MCF 10A (cell line): ENCODE data around the gene BEX1. TPM values are rescaled to one million over a fixed set of nuclear protein-coding genes. Genes with fewer than 3 reads are reported as not detected.

ENCODE experiments used
- BruUV-seq: library from RNA; stranded (reverse); fragments of 400-500 nt; replicated peaks from 2 replicates; lab custom pipeline; 2021; lab: Mats Ljungman, UMichigan
- CTCF ChIA-PET: fragments of 300-600 bp; sonication (Branson Sonifier 250); formaldehyde crosslinking; extraction: SDS; loops from one replicate; lab custom pipeline; 2021; ENCODE audit warnings: antibody characterized with exemption, inconsistent platforms; lab: Yijun Ruan, JAX
- POLR2A ChIA-PET: fragments of 300-600, 350-650 bp; sonication (Branson Sonifier 250); formaldehyde crosslinking; extraction: SDS; loops from one replicate; lab custom pipeline; 2020; ENCODE audit warnings: antibody characterized with exemption, inconsistent platforms; lab: Yijun Ruan, JAX
- DNase-seq: peaks from one replicate; pipeline ENCODE4 v3.0.0-alpha.2; 2018; ENCODE audit not compliant: unreplicated experiment
- H3K27ac Mint-ChIP-seq: one replicate; pipeline ENCODE4 v1.8.0; 2022; ENCODE audit warnings: mild to moderate bottlenecking, low read depth, mixed read lengths; ENCODE audit not compliant: unreplicated experiment
- H3K27me3 Mint-ChIP-seq: one replicate; pipeline ENCODE4 v1.8.0; 2022; ENCODE audit warnings: mixed read lengths; ENCODE audit not compliant: insufficient read depth, unreplicated experiment
- H3K36me3 Mint-ChIP-seq: one replicate; pipeline ENCODE4 v1.8.0; 2022; ENCODE audit warnings: mild to moderate bottlenecking, moderate library complexity, mixed read lengths; ENCODE audit not compliant: insufficient read depth, unreplicated experiment
- H3K4me1 Mint-ChIP-seq: one replicate; pipeline ENCODE4 v1.8.0; 2022; ENCODE audit warnings: mixed read lengths; ENCODE audit not compliant: insufficient read depth, unreplicated experiment
- H3K4me3 Mint-ChIP-seq: one replicate; pipeline ENCODE4 v1.8.0; 2022; ENCODE audit warnings: mild to moderate bottlenecking, moderate library complexity, mixed read lengths; ENCODE audit not compliant: unreplicated experiment
- H3K9me3 Mint-ChIP-seq: one replicate; pipeline ENCODE4 v1.8.0; 2022; ENCODE audit warnings: mixed read lengths; ENCODE audit not compliant: unreplicated experiment
- intact Hi-C: fragments of 100-400 bp; cut with micrococcal nuclease; formaldehyde crosslinking; loops from 2 replicates; pipeline ENCODE4 v1.14.1; 2022
- total RNA-seq: library from RNA; stranded (reverse); gene quantifications from 2 replicates; pipeline ENCODE4 v1.2.3, GENCODE V29; 2022
- TF ChIP-seq, protein P1 (sequence below): fragments of 200-600 bp; IDR thresholded peaks from one replicate; pipeline ENCODE4 v1.8.0; 2022; ENCODE audit warnings: antibody characterized with exemption, mild to moderate bottlenecking; ENCODE audit not compliant: unreplicated experiment

BEX1 gene
- total RNA-seq, 1 experiment from 2014 or later: not detected

DNA sequence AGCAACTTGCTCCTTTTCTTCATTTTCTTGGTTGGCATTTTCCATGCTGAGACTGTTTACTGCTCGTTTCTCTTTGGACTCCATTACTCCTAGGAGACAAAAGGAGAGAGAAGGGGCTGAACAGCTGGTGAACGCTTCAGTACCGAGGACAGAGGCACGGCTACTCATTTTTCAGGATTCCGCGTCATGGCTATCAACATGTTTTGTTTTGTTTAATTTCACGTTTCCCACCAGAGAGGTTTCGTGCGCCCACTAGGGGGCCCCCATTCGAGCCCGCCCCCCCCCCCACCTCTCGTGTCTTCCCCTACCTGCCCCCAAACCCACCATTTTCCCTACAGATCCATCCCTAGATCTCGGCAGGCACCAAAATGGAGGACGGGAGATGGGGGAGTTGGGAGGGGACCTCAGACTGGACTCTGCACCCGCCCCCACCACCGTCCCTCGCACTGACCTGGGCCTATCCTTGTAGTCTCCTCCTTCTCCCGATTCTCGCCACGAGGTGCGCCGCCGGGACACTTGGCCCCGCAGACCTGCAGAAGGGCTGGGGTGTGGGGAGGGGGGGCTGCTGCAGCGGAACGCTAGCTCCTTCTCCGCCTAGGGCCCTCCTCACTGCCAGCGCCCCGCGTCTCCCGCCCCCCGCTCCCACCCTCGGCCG, 653 bp downstream of the BEX1 start:
- peaks cover 26% of the 10 kb centered on the region for H3K27me3 Mint-ChIP-seq
- BruUV-seq: no TSS peak
- DNase-seq: peak; percentile 31
- peak overlapping the region; percentile 33 for H3K4me3 Mint-ChIP-seq
- no peaks in the 10 kb centered on the region for H3K36me3 Mint-ChIP-seq
- TF ChIP-seq, protein P1, sequence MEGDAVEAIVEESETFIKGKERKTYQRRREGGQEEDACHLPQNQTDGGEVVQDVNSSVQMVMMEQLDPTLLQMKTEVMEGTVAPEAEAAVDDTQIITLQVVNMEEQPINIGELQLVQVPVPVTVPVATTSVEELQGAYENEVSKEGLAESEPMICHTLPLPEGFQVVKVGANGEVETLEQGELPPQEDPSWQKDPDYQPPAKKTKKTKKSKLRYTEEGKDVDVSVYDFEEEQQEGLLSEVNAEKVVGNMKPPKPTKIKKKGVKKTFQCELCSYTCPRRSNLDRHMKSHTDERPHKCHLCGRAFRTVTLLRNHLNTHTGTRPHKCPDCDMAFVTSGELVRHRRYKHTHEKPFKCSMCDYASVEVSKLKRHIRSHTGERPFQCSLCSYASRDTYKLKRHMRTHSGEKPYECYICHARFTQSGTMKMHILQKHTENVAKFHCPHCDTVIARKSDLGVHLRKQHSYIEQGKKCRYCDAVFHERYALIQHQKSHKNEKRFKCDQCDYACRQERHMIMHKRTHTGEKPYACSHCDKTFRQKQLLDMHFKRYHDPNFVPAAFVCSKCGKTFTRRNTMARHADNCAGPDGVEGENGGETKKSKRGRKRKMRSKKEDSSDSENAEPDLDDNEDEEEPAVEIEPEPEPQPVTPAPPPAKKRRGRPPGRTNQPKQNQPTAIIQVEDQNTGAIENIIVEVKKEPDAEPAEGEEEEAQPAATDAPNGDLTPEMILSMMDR: no peak
- H3K27ac Mint-ChIP-seq: no peak overlapping the region
- POLR2A ChIA-PET: no interaction called here
- H3K9me3 Mint-ChIP-seq: peaks cover 8% of the 10 kb centered on the region
- H3K4me1 Mint-ChIP-seq: no peaks in the 10 kb centered on the region
- intact Hi-C loops: no loop called here
- CTCF ChIA-PET: no interaction called here

- Mint-ChIP-seq H3K4me3 (no peak overlapping the region), H3K9me3 (peaks cover 8% of the 10 kb centered on the region), H3K27ac (no peak overlapping the region), H3K4me1 (no peaks in the 10 kb centered on the region), H3K27me3 (peaks cover 44% of the 10 kb centered on the region), H3K36me3 (no peaks in the 10 kb centered on the region)
- intact Hi-C loops: no loop called here
- ChIA-PET POLR2A (no interaction called here), CTCF (no interaction called here)
- no peak for DNase-seq
- BruUV-seq: no TSS peak
- TF ChIP-seq, protein P1: no peak
Measured at GRCh38 chrX:103061486-103061885, 2.5 kb downstream of the BEX1 start.

DNA sequence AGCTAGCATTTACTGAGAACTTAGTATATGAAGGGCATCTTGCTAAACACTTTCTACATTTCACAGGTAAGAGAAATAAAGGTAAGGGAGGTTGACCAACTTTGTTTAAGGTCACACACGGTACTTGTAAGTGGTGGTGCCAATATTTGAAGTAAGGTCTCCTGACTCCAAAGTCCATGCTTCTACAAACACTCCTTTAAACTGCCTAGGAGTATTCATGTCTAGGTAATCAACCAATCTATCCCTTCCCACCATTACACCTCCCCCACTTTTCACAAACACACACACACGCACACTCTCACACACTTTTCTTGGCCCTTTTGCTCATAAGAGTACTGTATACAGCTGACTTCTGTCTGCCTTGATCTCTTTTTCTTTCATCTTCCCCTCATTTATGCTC, 7.1 kb downstream of the BEX1 start:
- ChIA-PET CTCF (interaction anchor here (0.6 kb wide), 1 partner anchor 26 kb away, joined by 4 read pairs; no protein-coding TSS in a partner anchor), POLR2A (no interaction called here)
- peaks cover 44% of the 10 kb centered on the region for H3K27me3 Mint-ChIP-seq
- no TSS peak for BruUV-seq
- no peak overlapping the region for H3K4me3 Mint-ChIP-seq
- H3K9me3 Mint-ChIP-seq: no peaks in the 10 kb centered on the region
- H3K4me1 Mint-ChIP-seq: no peaks in the 10 kb centered on the region
- DNase-seq: no peak
- no peaks in the 10 kb centered on the region for H3K36me3 Mint-ChIP-seq
- TF ChIP-seq, protein P1: no peak
- intact Hi-C loops: no loop called here
- H3K27ac Mint-ChIP-seq: no peak overlapping the region

- CTCF ChIA-PET: no interaction called here
- H3K9me3 Mint-ChIP-seq: no peaks in the 10 kb centered on the region
Measured at GRCh38 chrX:103052625-103053024, 11.3 kb downstream of the BEX1 start.

More at GRCh38 chrX:103052625-103053024, 11.3 kb downstream of the BEX1 start:
- Mint-ChIP-seq H3K4me3 (no peak overlapping the region), H3K36me3 (peaks cover 5% of the 10 kb centered on the region), H3K27ac (no peak overlapping the region), H3K27me3 (peaks cover 49% of the 10 kb centered on the region), H3K4me1 (no peaks in the 10 kb centered on the region)
- no TSS peak for BruUV-seq
- no peak for DNase-seq
- intact Hi-C loops: no loop called here
- POLR2A ChIA-PET: interaction anchor here (0.7 to 1.4 kb wide), 2 partner anchors 73 to 76 kb away, joined by 3 read pairs; no protein-coding TSS in a partner anchor
- TF ChIP-seq, protein P1: no peak
